CD4-positive, alpha-beta T cell (primary cell): ENCODE results near the gene THSD7A. TPM values are rescaled to one million over a fixed set of nuclear protein-coding genes. Genes with fewer than 3 reads are reported as not detected.

Experiments used
- ATAC-seq: fragments of 200-7000 bp; cut with Tn5 transposase; one replicate; pipeline ENCODE4 v1.10.0; 2022; ENCODE audit warnings: mild to moderate bottlenecking; ENCODE audit not compliant: poor library complexity
- CTCF ChIA-PET: fragments of 350-600 bp; sonication (Branson Sonifier 250); formaldehyde crosslinking; loops from one replicate; lab custom pipeline; 2021; ENCODE audit warnings: antibody characterized with exemption, inconsistent platforms; lab: Charles Lee
- POLR2A ChIA-PET: fragments of 350-600 bp; sonication (Branson Sonifier 250); formaldehyde crosslinking; loops from one replicate; lab custom pipeline; 2021; ENCODE audit warnings: antibody characterized with exemption, inconsistent platforms; lab: Charles Lee
- DNase-seq, 14 experiments: peaks; one replicate each; pipeline ENCODE4 v3.0.0-alpha.2; 2013 to 2020; ENCODE audit warnings: mixed read lengths in 2 of 14
- H3K27ac ChIP-seq, 2 donors: one replicate each; pipeline versions ENCODE4 v1.5.1 to v1.7.0; 2013; ENCODE audit warnings: low read length in 2 of 2, low read depth in 1 of 2, mild to moderate bottlenecking in 1 of 2
- H3K27me3 ChIP-seq, 2 experiments: 1 replicate in 1 of 2; 2 replicates in 1 of 2; pipeline versions ENCODE4 v1.6.1 to v1.7.0; 2013; ENCODE audit warnings: low read length in 2 of 2, control low read depth in 1 of 2, mild to moderate bottlenecking in 1 of 2, moderate library complexity in 1 of 2; ENCODE audit not compliant: insufficient read depth in 2 of 2, control insufficient read depth in 1 of 2
- H3K36me3 ChIP-seq: one replicate; pipeline ENCODE4 v1.6.1; 2013; ENCODE audit warnings: low read length, control low read depth; ENCODE audit not compliant: insufficient read depth
- H3K4me1 ChIP-seq: one replicate; pipeline ENCODE4 v1.6.1; 2013; ENCODE audit warnings: low read length, control low read depth; ENCODE audit not compliant: insufficient read depth
- H3K4me3 ChIP-seq: one replicate; pipeline ENCODE4 v1.5.1; 2013; ENCODE audit warnings: mild to moderate bottlenecking, low read length, moderate library complexity
- H3K9me3 ChIP-seq, 2 experiments: 1 replicate in 1 of 2; 2 replicates in 1 of 2; pipeline versions ENCODE4 v1.6.1 to v1.7.0; 2013; ENCODE audit warnings: low read length in 2 of 2, mild to moderate bottlenecking in 2 of 2, control low read depth in 1 of 2, moderate library complexity in 1 of 2; ENCODE audit not compliant: control insufficient read depth in 1 of 2, insufficient read depth in 1 of 2
- H3K27ac Mint-ChIP-seq: one replicate; pipeline ENCODE4 v1.8.0; 2020; ENCODE audit warnings: mixed read lengths
- H3K27me3 Mint-ChIP-seq: one replicate; pipeline ENCODE4 v1.8.0; 2021; ENCODE audit warnings: mixed read lengths
- H3K36me3 Mint-ChIP-seq: one replicate; pipeline ENCODE4 v1.8.0; 2021; ENCODE audit warnings: low read depth, mixed read lengths
- H3K4me1 Mint-ChIP-seq: one replicate; pipeline ENCODE4 v1.8.0; 2021; ENCODE audit warnings: low read depth, mixed read lengths
- H3K4me3 Mint-ChIP-seq: one replicate; pipeline ENCODE4 v1.8.0; 2020; ENCODE audit warnings: mild to moderate bottlenecking, mixed read lengths
- H3K9me3 Mint-ChIP-seq: one replicate; pipeline ENCODE4 v1.8.0; 2020; ENCODE audit warnings: mixed read lengths
- intact Hi-C, 2 experiments: fragments of 100-400 bp; cut with DNase I in 1 of 2; cut with micrococcal nuclease in 1 of 2; formaldehyde crosslinking; loops; one replicate each; pipeline versions ENCODE4 v1.15.1 to v1.9.0; 2023 to 2025; cut with DNase I, micrococcal nuclease
- total RNA-seq, 174 experiments: library from RNA in 2 of 174; stranded (reverse) in 2 of 174; gene quantifications; one replicate each; pipeline ENCODE4 v1.2.3 and lab custom pipeline; 2021 to 2026
- TF ChIP-seq, protein P1 (sequence below): fragments of 200-600 bp; IDR thresholded peaks from one replicate; pipeline ENCODE4 v1.8.0; 2022; ENCODE audit warnings: antibody characterized with exemption, mild to moderate bottlenecking

Gene THSD7A
- total RNA-seq, 2 experiments from 2014 or later: not detected

DNA sequence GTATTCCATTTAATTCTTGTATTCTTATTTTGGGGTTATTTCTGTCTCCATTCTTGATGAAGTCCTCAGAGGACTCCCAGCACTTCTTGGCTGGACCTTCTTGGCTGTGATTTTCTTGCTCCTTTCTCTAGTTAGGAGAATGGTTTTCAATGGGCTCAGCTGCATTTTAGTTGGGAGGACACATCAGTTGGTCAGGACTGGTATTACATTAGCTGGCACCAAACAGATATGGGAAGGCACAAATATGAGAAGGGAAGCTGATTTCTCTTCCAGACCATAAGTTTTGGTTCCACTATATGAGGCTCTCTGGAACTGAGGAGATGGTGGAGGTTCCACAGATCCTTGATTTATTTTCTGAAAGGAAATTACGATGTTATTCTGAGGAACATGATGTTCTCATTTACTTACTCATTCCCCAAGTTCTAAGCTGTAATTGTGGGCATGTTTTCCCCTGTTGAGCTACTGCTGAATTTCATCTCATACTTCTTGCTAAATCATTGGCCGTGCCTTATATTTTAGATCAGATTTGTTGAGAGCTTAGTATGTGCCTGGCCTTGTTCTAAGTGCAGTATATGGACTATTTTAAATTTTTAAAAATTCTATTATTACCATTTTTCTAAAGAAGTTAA lies 261.0 kb downstream of the THSD7A start:
- ChIA-PET CTCF (interaction anchor here (0.8 kb wide), 1 partner anchor 11 kb away, joined by 3 read pairs; no protein-coding TSS in a partner anchor), POLR2A (no interaction called here)
- no peaks in the 10 kb centered on the region for H3K9me3 ChIP-seq
- Mint-ChIP-seq H3K4me1 (no peaks in the 10 kb centered on the region), H3K36me3 (no peaks in the 10 kb centered on the region), H3K4me3 (no peak overlapping the region), H3K27ac (no peak overlapping the region), H3K9me3 (peaks cover 4% of the 10 kb centered on the region), H3K27me3 (no peaks in the 10 kb centered on the region)
- H3K27me3 ChIP-seq: no peaks in the 10 kb centered on the region
- H3K36me3 ChIP-seq: no peaks in the 10 kb centered on the region
- H3K4me3 ChIP-seq: no peak overlapping the region
- TF ChIP-seq, protein P1, sequence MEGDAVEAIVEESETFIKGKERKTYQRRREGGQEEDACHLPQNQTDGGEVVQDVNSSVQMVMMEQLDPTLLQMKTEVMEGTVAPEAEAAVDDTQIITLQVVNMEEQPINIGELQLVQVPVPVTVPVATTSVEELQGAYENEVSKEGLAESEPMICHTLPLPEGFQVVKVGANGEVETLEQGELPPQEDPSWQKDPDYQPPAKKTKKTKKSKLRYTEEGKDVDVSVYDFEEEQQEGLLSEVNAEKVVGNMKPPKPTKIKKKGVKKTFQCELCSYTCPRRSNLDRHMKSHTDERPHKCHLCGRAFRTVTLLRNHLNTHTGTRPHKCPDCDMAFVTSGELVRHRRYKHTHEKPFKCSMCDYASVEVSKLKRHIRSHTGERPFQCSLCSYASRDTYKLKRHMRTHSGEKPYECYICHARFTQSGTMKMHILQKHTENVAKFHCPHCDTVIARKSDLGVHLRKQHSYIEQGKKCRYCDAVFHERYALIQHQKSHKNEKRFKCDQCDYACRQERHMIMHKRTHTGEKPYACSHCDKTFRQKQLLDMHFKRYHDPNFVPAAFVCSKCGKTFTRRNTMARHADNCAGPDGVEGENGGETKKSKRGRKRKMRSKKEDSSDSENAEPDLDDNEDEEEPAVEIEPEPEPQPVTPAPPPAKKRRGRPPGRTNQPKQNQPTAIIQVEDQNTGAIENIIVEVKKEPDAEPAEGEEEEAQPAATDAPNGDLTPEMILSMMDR: no peak
- DNase-seq: no peak
- intact Hi-C loops: no loop called here
- ATAC-seq: no peak
- no peak overlapping the region for H3K27ac ChIP-seq
- no peaks in the 10 kb centered on the region for H3K4me1 ChIP-seq

DNA sequence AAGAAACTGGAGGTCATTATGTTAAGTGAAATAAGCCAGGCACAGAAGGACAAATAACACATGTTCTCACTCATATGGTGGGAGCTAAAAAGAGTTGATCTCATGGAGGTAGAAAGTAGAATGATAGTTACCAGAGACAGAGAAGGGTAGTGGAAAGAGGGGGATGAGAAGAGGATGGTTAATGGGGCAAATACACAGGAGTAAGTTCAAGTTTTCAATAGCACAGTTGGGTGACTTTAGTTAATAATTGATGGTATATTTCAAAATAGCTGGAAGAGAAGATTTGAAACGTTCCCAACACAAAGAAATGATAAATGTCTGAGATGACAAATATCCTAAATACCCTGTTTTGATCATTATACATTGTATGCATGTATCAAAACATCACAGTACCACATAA lies 261.8 kb downstream of the THSD7A start:
- Histone ChIP-seq H3K9me3 (no peaks in the 10 kb centered on the region), H3K4me1 (no peaks in the 10 kb centered on the region), H3K4me3 (no peak overlapping the region), H3K27ac (no peak overlapping the region), H3K36me3 (no peaks in the 10 kb centered on the region), H3K27me3 (no peaks in the 10 kb centered on the region)
- Mint-ChIP-seq H3K36me3 (no peaks in the 10 kb centered on the region), H3K27me3 (no peaks in the 10 kb centered on the region), H3K27ac (no peak overlapping the region), H3K9me3 (peaks cover 4% of the 10 kb centered on the region), H3K4me3 (no peak overlapping the region), H3K4me1 (no peaks in the 10 kb centered on the region)
- ATAC-seq (no peak), DNase-seq (no peak)
- CTCF ChIA-PET: no interaction called here
- POLR2A ChIA-PET: no interaction called here
- TF ChIP-seq, protein P1: no peak
- intact Hi-C loops: no loop called here

DNA sequence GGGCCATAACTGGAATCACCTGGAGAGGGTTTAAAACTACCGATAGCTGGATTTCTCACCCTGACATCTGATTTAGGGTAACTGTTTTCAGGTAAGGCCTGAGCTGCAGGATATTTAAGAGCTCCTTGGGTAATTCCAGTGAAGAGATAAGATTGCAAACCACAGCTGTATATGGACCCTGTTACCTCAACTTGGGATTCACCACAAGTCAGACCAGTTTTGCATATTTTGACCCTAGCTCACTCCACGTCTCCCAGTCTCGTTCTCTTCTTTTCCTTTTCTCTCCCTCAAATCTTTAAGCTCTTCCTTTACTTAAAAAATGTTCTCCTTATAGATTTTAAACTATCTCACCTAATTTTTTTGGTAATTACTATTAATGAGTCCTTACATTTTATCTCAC lies 264.4 kb downstream of the THSD7A start:
- ATAC-seq (no peak), DNase-seq (no peak)
- Histone ChIP-seq H3K4me1 (no peaks in the 10 kb centered on the region), H3K27me3 (no peaks in the 10 kb centered on the region), H3K27ac (no peak overlapping the region), H3K9me3 (no peaks in the 10 kb centered on the region), H3K36me3 (no peaks in the 10 kb centered on the region), H3K4me3 (no peak overlapping the region)
- ChIA-PET POLR2A (no interaction called here), CTCF (no interaction called here)
- Mint-ChIP-seq H3K4me3 (no peak overlapping the region), H3K4me1 (no peaks in the 10 kb centered on the region), H3K27me3 (no peaks in the 10 kb centered on the region), H3K9me3 (peaks cover 2% of the 10 kb centered on the region), H3K36me3 (no peaks in the 10 kb centered on the region), H3K27ac (no peak overlapping the region)
- intact Hi-C loops: no loop called here
- TF ChIP-seq, protein P1: no peak
